ENCODE measurements around the gene DYNAP. TPM values are rescaled to one million over a fixed set of nuclear protein-coding genes. Genes with fewer than 3 reads are reported as not detected.

DYNAP gene
- total RNA-seq, 2 donors from 2014 or later, result not detected

- Histone ChIP-seq H3K27me3 (replicated peaks; ENCODE audit: insufficient read depth) (no peaks in the 10 kb centered on the region), H3K4me3 (no peak overlapping the region), H3K4me1 (replicated peaks) (no peaks in the 10 kb centered on the region), H3K36me3 (no peaks in the 10 kb centered on the region), H3K9me3 (no peaks in the 10 kb centered on the region), H3K27ac (no peak overlapping the region)
- WGBS, result 89% methylated on average over 3 of the region's 3 CpGs
- no peak for DNase-seq (ENCODE audit: low spot score)
- no peak for TF ChIP-seq POLR2A (IDR thresholded peaks at IDR 0.05)
- TF ChIP-seq CTCF (IDR thresholded peaks at IDR 0.05), result peak; percentile 22 to 72 (median 59)
- intact Hi-C loops (cut with DNase I), result no loop called here
These were observed 32.1 kb upstream of the DYNAP start for GRCh38 chr18:54558609-54559585.

GRCh38 chr18:54561706-54562267, 29.3 kb upstream of the DYNAP start:
- WGBS, result 38% methylated on average over 1 of the region's 1 CpG
- H3K27me3 ChIP-seq (replicated peaks; ENCODE audit: insufficient read depth), result no peaks in the 10 kb centered on the region
- no peak overlapping the region for H3K4me3 ChIP-seq
- intact Hi-C loops (cut with DNase I), result no loop called here
- H3K9me3 ChIP-seq, result no peaks in the 10 kb centered on the region
- H3K27ac ChIP-seq, result no peak overlapping the region
- TF ChIP-seq CTCF (IDR thresholded peaks at IDR 0.05), result no peak
- no peak for TF ChIP-seq POLR2AphosphoS5 (IDR thresholded peaks at IDR 0.05)
- TF ChIP-seq POLR2A (IDR thresholded peaks at IDR 0.05), result no peak
- H3K4me1 ChIP-seq (replicated peaks), result no peaks in the 10 kb centered on the region
- DNase-seq (ENCODE audit: low spot score), result no peak
- no peaks in the 10 kb centered on the region for H3K36me3 ChIP-seq

- Histone ChIP-seq H3K4me3 (no peak overlapping the region), H3K4me1 (replicated peaks) (no peaks in the 10 kb centered on the region), H3K36me3 (no peaks in the 10 kb centered on the region), H3K27me3 (replicated peaks; ENCODE audit: insufficient read depth) (no peaks in the 10 kb centered on the region), H3K9me3 (no peaks in the 10 kb centered on the region), H3K27ac (no peak overlapping the region)
- no peak for TF ChIP-seq POLR2A (IDR thresholded peaks at IDR 0.05)
- TF ChIP-seq POLR2AphosphoS5 (IDR thresholded peaks at IDR 0.05), result no peak
- TF ChIP-seq CTCF (IDR thresholded peaks at IDR 0.05), result no peak
- intact Hi-C loops (cut with DNase I), result no loop called here
- WGBS, result 88% methylated on average over 3 of the region's 3 CpGs
- no peak for DNase-seq (ENCODE audit: low spot score)
These were observed 10.8 kb upstream of the DYNAP start for GRCh38 chr18:54580202-54580729.

- Histone ChIP-seq H3K36me3 (no peaks in the 10 kb centered on the region), H3K4me1 (replicated peaks) (no peaks in the 10 kb centered on the region), H3K4me3 (no peak overlapping the region), H3K9me3 (no peaks in the 10 kb centered on the region), H3K27me3 (replicated peaks; ENCODE audit: insufficient read depth) (no peaks in the 10 kb centered on the region), H3K27ac (no peak overlapping the region)
- TF ChIP-seq POLR2AphosphoS5 (IDR thresholded peaks at IDR 0.05) (no peak), CTCF (IDR thresholded peaks at IDR 0.05) (no peak), POLR2A (IDR thresholded peaks at IDR 0.05) (no peak)
- intact Hi-C loops (cut with DNase I), result no loop called here
- 65% methylated on average over 1 of the region's 1 CpG for WGBS
- DNase-seq (ENCODE audit: low spot score), result no peak
These were observed 7.0 kb upstream of the DYNAP start for GRCh38 chr18:54584065-54584464.

Data from prostate gland (tissue), 2 donors.